Measurements from ENCODE around the gene HOXB1. TPM values are rescaled to one million over a fixed set of nuclear protein-coding genes. Genes with fewer than 3 reads are reported as not detected.

HOXB1 gene
- total RNA-seq, 2 experiments from 2014 or later, result not detected

DNA sequence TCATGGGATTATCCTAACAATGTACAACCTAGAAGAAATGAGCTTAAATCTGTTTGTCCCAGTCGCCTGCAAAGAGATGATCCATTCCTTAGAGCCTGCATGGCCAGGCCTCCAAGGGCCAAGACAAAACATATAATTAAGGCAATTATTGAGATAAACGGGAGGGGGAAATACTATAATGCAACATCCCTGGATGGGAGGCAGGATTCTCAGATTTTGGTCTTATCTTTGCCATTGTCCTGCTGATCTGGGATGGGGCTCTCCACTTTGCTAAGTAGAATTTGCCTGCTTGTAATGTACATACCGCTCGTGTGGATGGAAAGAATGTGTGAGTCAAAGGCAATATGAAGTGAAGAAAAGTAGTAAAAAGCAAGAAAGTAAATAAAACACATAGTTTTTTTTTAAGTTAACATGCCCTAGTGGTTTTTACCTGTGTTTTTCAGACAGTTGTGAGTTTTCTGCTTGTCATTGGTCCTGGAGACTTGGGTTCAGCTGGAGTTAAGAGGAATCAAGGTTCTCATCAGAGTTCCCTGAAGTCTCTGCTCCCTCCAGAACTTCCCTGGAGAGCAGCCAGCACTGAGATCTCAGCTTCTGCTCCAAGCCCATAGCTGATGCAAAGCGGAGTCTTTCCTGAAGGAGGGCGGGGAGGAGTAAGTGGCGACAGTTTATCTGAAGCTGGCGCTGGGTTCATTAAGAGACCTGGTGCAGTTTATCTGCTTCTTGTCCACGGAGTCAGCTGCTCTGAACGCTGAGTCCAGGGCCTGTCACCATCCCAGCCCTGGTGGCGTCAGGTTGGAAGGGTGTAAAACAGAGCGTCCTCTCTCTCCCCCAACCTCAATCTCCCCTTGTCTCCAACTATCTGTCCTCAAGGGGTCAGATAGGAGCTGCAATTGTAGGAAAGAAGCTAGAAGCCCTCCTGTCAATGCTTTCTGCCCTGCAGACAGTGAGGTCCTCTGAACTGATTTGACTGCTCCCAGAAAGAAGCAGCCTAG lies 30.1 kb downstream of the HOXB1 start:
- H3K36me3 ChIP-seq (ENCODE audit: insufficient read depth, low read length), result no peaks in the 10 kb centered on the region
- TF ChIP-seq, protein P1, sequence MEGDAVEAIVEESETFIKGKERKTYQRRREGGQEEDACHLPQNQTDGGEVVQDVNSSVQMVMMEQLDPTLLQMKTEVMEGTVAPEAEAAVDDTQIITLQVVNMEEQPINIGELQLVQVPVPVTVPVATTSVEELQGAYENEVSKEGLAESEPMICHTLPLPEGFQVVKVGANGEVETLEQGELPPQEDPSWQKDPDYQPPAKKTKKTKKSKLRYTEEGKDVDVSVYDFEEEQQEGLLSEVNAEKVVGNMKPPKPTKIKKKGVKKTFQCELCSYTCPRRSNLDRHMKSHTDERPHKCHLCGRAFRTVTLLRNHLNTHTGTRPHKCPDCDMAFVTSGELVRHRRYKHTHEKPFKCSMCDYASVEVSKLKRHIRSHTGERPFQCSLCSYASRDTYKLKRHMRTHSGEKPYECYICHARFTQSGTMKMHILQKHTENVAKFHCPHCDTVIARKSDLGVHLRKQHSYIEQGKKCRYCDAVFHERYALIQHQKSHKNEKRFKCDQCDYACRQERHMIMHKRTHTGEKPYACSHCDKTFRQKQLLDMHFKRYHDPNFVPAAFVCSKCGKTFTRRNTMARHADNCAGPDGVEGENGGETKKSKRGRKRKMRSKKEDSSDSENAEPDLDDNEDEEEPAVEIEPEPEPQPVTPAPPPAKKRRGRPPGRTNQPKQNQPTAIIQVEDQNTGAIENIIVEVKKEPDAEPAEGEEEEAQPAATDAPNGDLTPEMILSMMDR (IDR thresholded peaks at IDR 0.05), result no peak
- no peak overlapping the region for H3K4me3 Mint-ChIP-seq
- no peaks in the 10 kb centered on the region for H3K4me1 ChIP-seq (ENCODE audit: insufficient read depth, low read length)
- H3K36me3 Mint-ChIP-seq (ENCODE audit: low read depth), result no peaks in the 10 kb centered on the region
- no peak overlapping the region for H3K27ac Mint-ChIP-seq
- no peak overlapping the region for H3K27ac ChIP-seq (ENCODE audit: low read depth in 1 of 2, low read length in 2 of 2)
- no peaks in the 10 kb centered on the region for H3K9me3 Mint-ChIP-seq
- no peaks in the 10 kb centered on the region for H3K4me1 Mint-ChIP-seq (ENCODE audit: low read depth)
- no peaks in the 10 kb centered on the region for H3K27me3 ChIP-seq (ENCODE audit: control insufficient read depth in 1 of 2, insufficient read depth in 2 of 2, low read length in 2 of 2)
- no peaks in the 10 kb centered on the region for H3K9me3 ChIP-seq (ENCODE audit: control insufficient read depth in 1 of 2, insufficient read depth in 1 of 2, low read length in 2 of 2)
- intact Hi-C loops (cut with DNase I, micrococcal nuclease), result loop anchor here in 1 of 2 experiments (1.0 kb wide), 1 partner anchor 13 kb away; no protein-coding TSS in a partner anchor
- DNase-seq, result peak in 3 of 14 experiments; percentile 14 to 31 (median 31)
- H3K4me3 ChIP-seq (ENCODE audit: low read length), result no peak overlapping the region
- CTCF ChIA-PET, result interaction anchor here (1.0 to 2.3 kb wide), 4 partner anchors 8 to 149 kb away, joined by 5 to 11 read pairs (median 6); no protein-coding TSS in a partner anchor
- POLR2A ChIA-PET, result interaction anchor here (0.6 kb wide), 1 partner anchor 170 kb away, joined by 3 read pairs; no protein-coding TSS in a partner anchor
- peaks cover 32% of the 10 kb centered on the region for H3K27me3 Mint-ChIP-seq
- no peak for ATAC-seq (ENCODE audit: poor library complexity)

DNA sequence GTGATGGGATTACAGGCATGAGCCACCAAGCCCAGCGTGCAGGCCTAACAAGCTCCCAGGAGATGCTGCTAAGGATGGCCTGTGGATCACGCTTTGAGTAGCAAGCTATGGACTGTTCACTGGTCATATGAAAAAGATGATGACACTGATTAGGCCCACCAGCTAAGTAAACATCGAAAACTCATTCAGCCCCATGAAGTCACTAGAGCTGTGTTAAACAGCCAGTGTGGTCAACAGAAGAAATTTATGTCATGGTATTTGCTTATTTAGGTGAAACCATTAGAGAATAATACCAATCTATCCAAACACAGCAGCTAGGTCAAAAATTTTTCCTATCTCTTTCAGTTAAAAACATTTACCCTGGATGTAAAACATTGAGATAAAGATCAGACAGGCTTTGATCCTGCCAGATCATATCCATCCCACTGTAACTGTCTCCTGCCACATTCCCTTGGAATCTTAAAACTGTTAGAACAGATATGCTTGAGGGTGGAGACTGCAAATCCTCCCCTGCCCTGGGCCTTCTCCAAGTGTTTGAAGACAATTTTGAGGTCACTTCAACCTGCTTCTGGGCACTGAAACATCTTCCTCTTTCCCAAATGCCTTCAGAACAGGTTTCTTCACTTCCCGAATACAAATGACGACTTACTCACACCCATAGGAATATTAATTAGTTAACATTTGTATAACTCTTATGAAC lies 30.9 kb downstream of the HOXB1 start:
- POLR2A ChIA-PET, result no interaction called here

DNA sequence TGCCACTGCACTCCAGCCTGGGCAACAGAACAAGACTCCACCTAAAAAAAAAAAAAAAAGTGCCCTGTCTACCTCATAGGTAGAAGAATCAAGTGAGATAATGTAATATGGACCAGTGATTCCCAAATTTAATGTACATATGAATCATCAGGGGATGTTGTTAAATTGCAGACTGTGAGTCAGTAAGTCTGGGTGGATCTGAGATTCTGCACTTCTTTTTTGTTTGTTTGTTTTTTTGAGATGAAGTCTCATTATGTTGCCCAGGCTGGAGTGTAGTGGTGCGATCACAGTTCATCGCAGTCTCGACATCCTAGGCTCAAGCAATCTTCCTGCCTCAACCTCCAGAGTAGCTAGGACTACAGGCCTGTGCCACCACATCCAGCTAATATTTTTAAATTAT lies 31.6 kb downstream of the HOXB1 start:
- Mint-ChIP-seq H3K4me3 (no peak overlapping the region), H3K9me3 (no peaks in the 10 kb centered on the region), H3K36me3 (ENCODE audit: low read depth) (no peaks in the 10 kb centered on the region), H3K27ac (no peak overlapping the region), H3K27me3 (peaks cover 34% of the 10 kb centered on the region), H3K4me1 (ENCODE audit: low read depth) (no peaks in the 10 kb centered on the region)
- Histone ChIP-seq H3K4me3 (ENCODE audit: low read length) (no peak overlapping the region), H3K36me3 (ENCODE audit: insufficient read depth, low read length) (no peaks in the 10 kb centered on the region), H3K27ac (ENCODE audit: low read depth in 1 of 2, low read length in 2 of 2) (no peak overlapping the region), H3K27me3 (ENCODE audit: control insufficient read depth in 1 of 2, insufficient read depth in 2 of 2, low read length in 2 of 2) (no peaks in the 10 kb centered on the region), H3K9me3 (ENCODE audit: control insufficient read depth in 1 of 2, insufficient read depth in 1 of 2, low read length in 2 of 2) (no peaks in the 10 kb centered on the region), H3K4me1 (ENCODE audit: insufficient read depth, low read length) (no peaks in the 10 kb centered on the region)
- no peak for DNase-seq
- ATAC-seq (ENCODE audit: poor library complexity), result no peak
- POLR2A ChIA-PET, result no interaction called here
- intact Hi-C loops (cut with DNase I, micrococcal nuclease), result loop anchor here in 1 of 2 experiments (2.0 kb wide), 1 partner anchor 18 kb away; no protein-coding TSS in a partner anchor
- TF ChIP-seq, protein P1 (IDR thresholded peaks at IDR 0.05), result no peak
- CTCF ChIA-PET, result interaction anchor here (0.5 to 1.4 kb wide), 2 partner anchors 94 to 172 kb away, joined by 3 read pairs; no protein-coding TSS in a partner anchor

More for the DNA sequence above, 30.9 kb downstream of the HOXB1 start:
- H3K4me1 Mint-ChIP-seq (ENCODE audit: low read depth), result no peaks in the 10 kb centered on the region
- no peaks in the 10 kb centered on the region for H3K9me3 Mint-ChIP-seq
- H3K27ac Mint-ChIP-seq, result no peak overlapping the region
- Histone ChIP-seq H3K9me3 (ENCODE audit: control insufficient read depth in 1 of 2, insufficient read depth in 1 of 2, low read length in 2 of 2) (no peaks in the 10 kb centered on the region), H3K27ac (ENCODE audit: low read depth in 1 of 2, low read length in 2 of 2) (no peak overlapping the region), H3K27me3 (ENCODE audit: control insufficient read depth in 1 of 2, insufficient read depth in 2 of 2, low read length in 2 of 2) (no peaks in the 10 kb centered on the region), H3K4me1 (ENCODE audit: insufficient read depth, low read length) (no peaks in the 10 kb centered on the region), H3K36me3 (ENCODE audit: insufficient read depth, low read length) (no peaks in the 10 kb centered on the region), H3K4me3 (ENCODE audit: low read length) (no peak overlapping the region)
- intact Hi-C loops (cut with DNase I, micrococcal nuclease), result loop anchor here in 1 of 2 experiments (2.0 kb wide), 1 partner anchor 17 kb away; no protein-coding TSS in a partner anchor
- TF ChIP-seq, protein P1 (IDR thresholded peaks at IDR 0.05), result no peak
- CTCF ChIA-PET, result interaction anchor here (0.5 to 1.8 kb wide), 4 partner anchors 83 to 173 kb away, joined by 3 to 6 read pairs (median 4); no protein-coding TSS in a partner anchor
- ATAC-seq (ENCODE audit: poor library complexity) (no peak), DNase-seq (no peak)
- H3K4me3 Mint-ChIP-seq, result no peak overlapping the region
- H3K36me3 Mint-ChIP-seq (ENCODE audit: low read depth), result no peaks in the 10 kb centered on the region
- H3K27me3 Mint-ChIP-seq, result peaks cover 28% of the 10 kb centered on the region

All from CD4-positive, alpha-beta T cell (primary cell).